ENCODE data around the gene DBET.
"Not testable (repeated sequence)": the region's sequence is repeated elsewhere in the genome, so short reads cannot be mapped to it uniquely, and the experiment has no call there.

DBET gene

GRCh38 chr4:190064342-190064741 lies at the start of gene DBET:
Gene DBET (plus strand): TSS chr4:190064502.
- not testable (repeated sequence) for DNase-seq

GRCh38 chr4:190014771-190015537 lies 49.3 kb upstream of the DBET start:
- DNase-seq = no peak

GRCh38 chr4:190015538-190016368 lies 48.5 kb upstream of the DBET start:
- no peak for DNase-seq

GRCh38 chr4:190016369-190017289 lies 47.7 kb upstream of the DBET start:
- DNase-seq = no peak

GRCh38 chr4:190017357-190018200 lies 46.7 kb upstream of the DBET start:
- DNase-seq = no peak

- DNase-seq = no peak
These were observed 45.9 kb upstream of the DBET start for GRCh38 chr4:190018201-190018920.

- DNase-seq = no peak
These were observed 45.1 kb upstream of the DBET start for GRCh38 chr4:190019023-190019858.

GRCh38 chr4:190019859-190020463 lies 44.3 kb upstream of the DBET start:
- not testable (repeated sequence) for DNase-seq

- DNase-seq = no peak
These were observed 43.2 kb upstream of the DBET start for GRCh38 chr4:190020790-190021717.

GRCh38 chr4:190021973-190022372 lies 42.3 kb upstream of the DBET start:
- DNase-seq = not testable (repeated sequence)

GRCh38 chr4:190022614-190023281 lies 41.6 kb upstream of the DBET start:
- DNase-seq = not testable (repeated sequence)

GRCh38 chr4:190027156-190027555 lies 37.1 kb upstream of the DBET start, which contains the start of gene FRG2:
Gene FRG2 (minus strand): TSS chr4:190027256. CDS start chr4:190027204, 52 bp downstream.
- DNase-seq = not testable (repeated sequence)

GRCh38 chr4:190031264-190031663 lies 33.0 kb upstream of the DBET start:
- not testable (repeated sequence) for DNase-seq

- peak; percentile 25 for DNase-seq
These were observed 26.5 kb upstream of the DBET start for GRCh38 chr4:190037704-190038388.

- not testable (repeated sequence) for DNase-seq
These were observed 23.4 kb upstream of the DBET start for GRCh38 chr4:190040873-190041272.

- DNase-seq = not testable (repeated sequence)
These were observed 16.7 kb upstream of the DBET start for GRCh38 chr4:190047627-190048026.
